B cell (primary cell): Measurements from ENCODE around the gene HCFC2. TPM values are rescaled to one million over a fixed set of nuclear protein-coding genes. Genes with fewer than 3 reads are reported as not detected.

ENCODE experiments used
- ATAC-seq: fragments of 200-7000 bp; cut with Tn5 transposase; one replicate; pipeline ENCODE4 v1.10.0; 2021; ENCODE audit warnings: low read depth, mild to moderate bottlenecking, moderate number of reproducible peaks, moderate library complexity
- CTCF ChIA-PET: fragments of 350-600 bp; sonication (Branson Sonifier 250); formaldehyde crosslinking; loops from one replicate; lab custom pipeline; 2021; ENCODE audit warnings: antibody characterized with exemption, inconsistent platforms; lab: Charles Lee
- POLR2A ChIA-PET: fragments of 350-600 bp; sonication (Branson Sonifier 250); formaldehyde crosslinking; loops from one replicate; lab custom pipeline; 2021; ENCODE audit warnings: antibody characterized with exemption; lab: Charles Lee
- DNase-seq: peaks from one replicate; pipeline ENCODE4 v3.0.0; 2013
- H2AFZ ChIP-seq: 2 replicates; pipeline ENCODE4 v1.6.1; 2012; ENCODE audit warnings: mild to moderate bottlenecking, low read depth, low read length; ENCODE audit not compliant: insufficient read depth, poor library complexity, severe bottlenecking
- H3K27ac ChIP-seq, 2 donors: 1 replicate in 1 of 2; 2 replicates in 1 of 2; pipeline ENCODE4 v1.5.1; 2012 to 2013; ENCODE audit warnings: low read length in 2 of 2, mild to moderate bottlenecking in 2 of 2, moderate library complexity in 1 of 2
- H3K27me3 ChIP-seq, 4 experiments: fragments of 200-600 bp in 1 of 4; sonication (generic) in 1 of 4; replicated peaks in 1 of 4; 1 replicate in 2 of 4; 2 replicates in 2 of 4; pipeline versions ENCODE4 v1.6.1 to v1.7.0; 2013 to 2016; ENCODE audit warnings: low read length in 3 of 4, mild to moderate bottlenecking in 2 of 4, mixed read lengths in 1 of 4, moderate library complexity in 1 of 4; ENCODE audit not compliant: insufficient read depth in 4 of 4, control insufficient read depth in 3 of 4; ENCODE audit errors: control extremely low read depth in 1 of 4
- H3K36me3 ChIP-seq, 2 experiments: replicated peaks in 1 of 2; 1 replicate in 1 of 2; 2 replicates in 1 of 2; pipeline versions ENCODE4 v1.6.1 to v1.7.1; 2013; ENCODE audit warnings: low read length in 1 of 2; ENCODE audit not compliant: insufficient read depth in 2 of 2, control insufficient read depth in 1 of 2; ENCODE audit errors: control extremely low read depth in 1 of 2, extremely low read depth in 1 of 2
- H3K4me1 ChIP-seq, 2 donors: fragments of 200-600 bp in 1 of 2; sonication (generic) in 1 of 2; 1 replicate in 1 of 2; 2 replicates in 1 of 2; pipeline versions ENCODE4 v1.5.1 to v1.6.1; 2013 to 2017; ENCODE audit warnings: low read length in 2 of 2; ENCODE audit not compliant: control insufficient read depth in 2 of 2, insufficient read depth in 2 of 2
- H3K4me2 ChIP-seq: replicated peaks from 2 replicates; pipeline ENCODE3; 2012; ENCODE audit warnings: mild to moderate bottlenecking, low read depth, low read length; ENCODE audit not compliant: poor library complexity, severe bottlenecking
- H3K4me3 ChIP-seq, 5 experiments: fragments of 200-600 bp in 1 of 5; sonication (generic) in 1 of 5; 1 replicate in 3 of 5; 2 replicates in 2 of 5; pipeline versions ENCODE4 v1.5.1 to v1.7.0; 2011 to 2016; ENCODE audit warnings: low read length in 4 of 5, mild to moderate bottlenecking in 4 of 5, low read depth in 2 of 5, control low read depth in 1 of 5, moderate library complexity in 1 of 5; ENCODE audit not compliant: insufficient read depth in 1 of 5; ENCODE audit errors: control extremely low read depth in 1 of 5, extremely low read depth in 1 of 5
- H3K79me2 ChIP-seq: fragments of 200-600 bp; sonication (generic); one replicate; pipeline ENCODE4 v1.6.0; 2016; ENCODE audit warnings: low read length; ENCODE audit not compliant: control insufficient read depth, insufficient read depth
- H3K9ac ChIP-seq: fragments of 200-600 bp; sonication (generic); 2 replicates; pipeline ENCODE4 v1.6.1; 2017; ENCODE audit warnings: mild to moderate bottlenecking, low read length, moderate library complexity
- H3K9me3 ChIP-seq, 3 donors: one replicate each; pipeline versions ENCODE4 v1.6.1 to v1.7.1; 2013; ENCODE audit warnings: low read length in 2 of 3; ENCODE audit not compliant: control insufficient read depth in 2 of 3, insufficient read depth in 1 of 3; ENCODE audit errors: control extremely low read depth in 1 of 3
- H4K20me1 ChIP-seq: 2 replicates; pipeline ENCODE4 v1.6.0; 2012; ENCODE audit warnings: mild to moderate bottlenecking, low read length; ENCODE audit not compliant: insufficient read depth, control insufficient read depth, poor library complexity, severe bottlenecking
- H3K27ac Mint-ChIP-seq: one replicate; pipeline ENCODE4 v1.8.0; 2021; ENCODE audit warnings: mixed read lengths
- H3K27me3 Mint-ChIP-seq: one replicate; pipeline ENCODE4 v1.8.0; 2021; ENCODE audit warnings: mixed read lengths
- H3K4me1 Mint-ChIP-seq: one replicate; pipeline ENCODE4 v1.8.0; 2021; ENCODE audit warnings: mixed read lengths
- H3K4me3 Mint-ChIP-seq: one replicate; pipeline ENCODE4 v1.8.0; 2021; ENCODE audit warnings: mixed read lengths
- H3K9me3 Mint-ChIP-seq: one replicate; pipeline ENCODE4 v1.8.0; 2022; ENCODE audit warnings: mixed read lengths; ENCODE audit not compliant: insufficient read depth
- EZH2 ChIP-seq: IDR thresholded peaks from 2 replicates; pipeline ENCODE4 v1.6.1; 2012; ENCODE audit warnings: borderline replicate concordance, low read depth, mild to moderate bottlenecking, moderate library complexity, low read length; ENCODE audit not compliant: insufficient read depth, poor library complexity, severe bottlenecking
- WGBS: methylation state at CpG from one replicate; pipeline ENCODE4 v1.1.5; 2013; ENCODE audit warnings: missing lambda C conversion rate; ENCODE audit not compliant: insufficient coverage; 5-methylcytosine and 5-hydroxymethylcytosine counted together
- intact Hi-C: fragments of 100-400 bp; cut with micrococcal nuclease; formaldehyde crosslinking; loops from one replicate; pipeline ENCODE4 v1.10.0; 2022
- polyA plus RNA-seq: library from polyadenylated mRNA; depleted of rRNA; stranded (reverse); fragments of >200 nt; gene quantifications from 2 replicates; pipeline ENCODE4 v1.2.3, GENCODE V29; 2012
- total RNA-seq, 2 donors: library from RNA; stranded (reverse); fragments of 120-200 nt in 1 of 2; gene quantifications; 1 replicate in 1 of 2; 2 replicates in 1 of 2; pipeline versions ENCODE4 v1.2.3 to v1.2.4, GENCODE V29; 2013 to 2022
- TF ChIP-seq, protein P1 (sequence below): fragments of 200-600 bp; IDR thresholded peaks from one replicate; pipeline ENCODE4 v1.8.0; 2022; ENCODE audit warnings: antibody characterized with exemption, mild to moderate bottlenecking

Gene HCFC2
- total and polyA plus RNA-seq, 2 donors (not counting 1 experiment from before 2014, with no cell fraction given) = 8.2 to 10.5 TPM

GRCh38 chr12:104143002-104143401 is 78.7 kb downstream of the HCFC2 start:
- H3K27me3 Mint-ChIP-seq = peaks cover 13% of the 10 kb centered on the region

DNA sequence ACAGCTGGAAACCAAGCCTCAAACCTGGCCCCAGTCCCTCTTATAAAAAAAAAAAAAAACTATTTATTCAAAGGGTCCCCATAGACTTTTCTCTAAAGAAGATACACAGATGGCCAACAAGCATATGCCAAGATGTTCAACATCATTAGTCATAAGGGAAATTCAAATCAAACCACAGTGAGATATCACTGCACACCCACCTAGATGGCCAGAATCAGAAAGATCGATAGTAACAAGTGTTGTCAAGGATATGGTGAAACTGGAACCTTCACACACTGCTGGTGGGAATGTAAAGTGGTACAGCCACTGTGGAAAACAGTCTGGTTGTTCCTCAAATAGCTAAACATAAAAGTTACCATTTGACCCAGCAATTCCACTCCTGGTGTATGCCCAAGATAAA is 79.6 kb downstream of the HCFC2 start:
- Mint-ChIP-seq H3K9me3 (peaks cover 2% of the 10 kb centered on the region), H3K4me1 (no peaks in the 10 kb centered on the region), H3K27ac (no peak overlapping the region), H3K27me3 (peaks cover 18% of the 10 kb centered on the region), H3K4me3 (no peak overlapping the region)
- no peak overlapping the region for H2AFZ ChIP-seq
- H3K4me3 ChIP-seq = no peak overlapping the region
- DNase-seq (no peak), ATAC-seq (no peak)
- no peaks in the 10 kb centered on the region for H4K20me1 ChIP-seq
- intact Hi-C loops = no loop called here
- no peak for TF ChIP-seq EZH2
- TF ChIP-seq, protein P1, sequence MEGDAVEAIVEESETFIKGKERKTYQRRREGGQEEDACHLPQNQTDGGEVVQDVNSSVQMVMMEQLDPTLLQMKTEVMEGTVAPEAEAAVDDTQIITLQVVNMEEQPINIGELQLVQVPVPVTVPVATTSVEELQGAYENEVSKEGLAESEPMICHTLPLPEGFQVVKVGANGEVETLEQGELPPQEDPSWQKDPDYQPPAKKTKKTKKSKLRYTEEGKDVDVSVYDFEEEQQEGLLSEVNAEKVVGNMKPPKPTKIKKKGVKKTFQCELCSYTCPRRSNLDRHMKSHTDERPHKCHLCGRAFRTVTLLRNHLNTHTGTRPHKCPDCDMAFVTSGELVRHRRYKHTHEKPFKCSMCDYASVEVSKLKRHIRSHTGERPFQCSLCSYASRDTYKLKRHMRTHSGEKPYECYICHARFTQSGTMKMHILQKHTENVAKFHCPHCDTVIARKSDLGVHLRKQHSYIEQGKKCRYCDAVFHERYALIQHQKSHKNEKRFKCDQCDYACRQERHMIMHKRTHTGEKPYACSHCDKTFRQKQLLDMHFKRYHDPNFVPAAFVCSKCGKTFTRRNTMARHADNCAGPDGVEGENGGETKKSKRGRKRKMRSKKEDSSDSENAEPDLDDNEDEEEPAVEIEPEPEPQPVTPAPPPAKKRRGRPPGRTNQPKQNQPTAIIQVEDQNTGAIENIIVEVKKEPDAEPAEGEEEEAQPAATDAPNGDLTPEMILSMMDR = no peak
- H3K9me3 ChIP-seq = no peaks in the 10 kb centered on the region
- H3K79me2 ChIP-seq = no peaks in the 10 kb centered on the region
- no peaks in the 10 kb centered on the region for H3K36me3 ChIP-seq
- no CpG with 5 or more reads among the region's 1 CpG for WGBS
- H3K27me3 ChIP-seq = no peaks in the 10 kb centered on the region
- H3K27ac ChIP-seq = no peak overlapping the region
- no peaks in the 10 kb centered on the region for H3K4me1 ChIP-seq
- no peak overlapping the region for H3K4me2 ChIP-seq
- H3K9ac ChIP-seq = no peak overlapping the region
- ChIA-PET POLR2A (interaction anchor here (0.7 kb wide), 1 partner anchor 10 kb away, joined by 5 read pairs; no protein-coding TSS in a partner anchor), CTCF (no interaction called here)

More at GRCh38 chr12:104143002-104143401, 78.7 kb downstream of the HCFC2 start:
- no peak overlapping the region for H3K9ac ChIP-seq
- ATAC-seq (no peak), DNase-seq (no peak)
- no peaks in the 10 kb centered on the region for H3K4me1 Mint-ChIP-seq
- H3K27me3 ChIP-seq = no peaks in the 10 kb centered on the region
- H3K27ac Mint-ChIP-seq = no peak overlapping the region
- H3K27ac ChIP-seq = no peak overlapping the region
- no peaks in the 10 kb centered on the region for H3K79me2 ChIP-seq
- no peak overlapping the region for H3K4me2 ChIP-seq
- TF ChIP-seq EZH2 = no peak
- TF ChIP-seq, protein P1 = no peak
- H3K36me3 ChIP-seq = no peaks in the 10 kb centered on the region
- H4K20me1 ChIP-seq = no peaks in the 10 kb centered on the region
- POLR2A ChIA-PET = interaction anchor here (0.7 kb wide), 1 partner anchor 11 kb away, joined by 5 read pairs; no protein-coding TSS in a partner anchor
- no peak overlapping the region for H2AFZ ChIP-seq
- H3K4me3 ChIP-seq = no peak overlapping the region
- H3K4me3 Mint-ChIP-seq = no peak overlapping the region
- CTCF ChIA-PET = no interaction called here
- no peaks in the 10 kb centered on the region for H3K9me3 ChIP-seq
- intact Hi-C loops = no loop called here
- peaks cover 2% of the 10 kb centered on the region for H3K9me3 Mint-ChIP-seq
- H3K4me1 ChIP-seq = peaks cover 3 to 6% of the 10 kb centered on the region in 2 donors
